A673 (cell line): Measurements from ENCODE around the gene EIPR1. TPM values are rescaled to one million over a fixed set of nuclear protein-coding genes. Genes with fewer than 3 reads are reported as not detected.

Source experiments
- BruUV-seq: library from RNA; stranded (reverse); fragments of 400-500 nt; replicated peaks from 2 replicates; lab custom pipeline; 2021; lab: Mats Ljungman, UMichigan
- CTCF ChIA-PET: fragments of 300-600 bp; sonication (Branson Sonifier 250); formaldehyde crosslinking; loops from one replicate; lab custom pipeline; 2022; ENCODE audit warnings: antibody characterized with exemption; lab: Charles Lee
- POLR2A ChIA-PET: fragments of 300-600 bp; sonication (Branson Sonifier 250); formaldehyde crosslinking; loops from one replicate; lab custom pipeline; 2022; ENCODE audit warnings: antibody characterized with exemption; ENCODE audit not compliant: low non-redundant PET; lab: Charles Lee
- DNase-seq: peaks from one replicate; pipeline ENCODE4 v3.0.0-alpha.2; 2015; ENCODE audit warnings: low spot score
- H3K27ac ChIP-seq: fragments of 200-600 bp; sonication (generic); 2 replicates; pipeline ENCODE4 v1.5.1; 2016; ENCODE audit warnings: mixed run types, low read depth, mild to moderate bottlenecking, mixed read lengths, antibody characterized with exemption, low read length; ENCODE audit not compliant: poor library complexity, severe bottlenecking
- H3K27me3 ChIP-seq: fragments of 200-600 bp; sonication (generic); replicated peaks from 2 replicates; pipeline ENCODE4 v1.6.1; 2017; ENCODE audit warnings: mixed run types, low read depth, mild to moderate bottlenecking, mixed read lengths, antibody characterized with exemption, low read length; ENCODE audit not compliant: insufficient read depth, poor library complexity
- H3K36me3 ChIP-seq: fragments of 200-600 bp; sonication (generic); 2 replicates; pipeline ENCODE4 v1.6.1; 2016; ENCODE audit warnings: mixed run types, mild to moderate bottlenecking, mixed read lengths, antibody characterized with exemption, low read length; ENCODE audit not compliant: insufficient read depth, poor library complexity, severe bottlenecking
- H3K4me1 ChIP-seq: fragments of 200-600 bp; sonication (generic); 2 replicates; pipeline ENCODE4 v1.6.1; 2017; ENCODE audit warnings: mixed run types, mild to moderate bottlenecking, mixed read lengths, antibody characterized with exemption, low read length; ENCODE audit not compliant: insufficient read depth, poor library complexity, severe bottlenecking
- H3K4me3 ChIP-seq: fragments of 200-600 bp; sonication (generic); 2 replicates; pipeline ENCODE4 v1.5.1; 2016; ENCODE audit warnings: low read depth, mixed run types, mild to moderate bottlenecking, mixed read lengths, low read length; ENCODE audit not compliant: poor library complexity, severe bottlenecking
- H3K9me3 ChIP-seq: fragments of 200-600 bp; sonication (generic); 2 replicates; pipeline ENCODE4 v1.6.1; 2016; ENCODE audit warnings: mixed run types, low read depth, mild to moderate bottlenecking, mixed read lengths, antibody characterized with exemption, low read length; ENCODE audit not compliant: poor library complexity, severe bottlenecking
- EZH2 ChIP-seq: fragments of 200-600 bp; sonication (generic); IDR thresholded peaks from 2 replicates; pipeline ENCODE4 v1.6.1; 2017; ENCODE audit warnings: borderline replicate concordance, low read depth, mild to moderate bottlenecking, mixed read lengths, antibody characterized with exemption, low read length; ENCODE audit not compliant: poor library complexity, severe bottlenecking
- intact Hi-C: fragments of 100-400 bp; cut with micrococcal nuclease; formaldehyde crosslinking; loops from one replicate; pipeline ENCODE4 v1.10.0; 2022; ENCODE audit not compliant: unreplicated experiment
- total RNA-seq: library from RNA; stranded (reverse); gene quantifications from 2 replicates; pipeline ENCODE4 v1.2.3, GENCODE V29; 2021
- TF ChIP-seq, protein P1 (sequence below): fragments of 300-800, 200-600 bp; sonication (generic); conservative IDR thresholded peaks from 2 replicates; pipeline ENCODE4 v1.5.1; 2017; ENCODE audit warnings: low read depth, mild to moderate bottlenecking, antibody characterized with exemption, low read length, moderate library complexity, mixed read lengths

The EIPR1 gene
- total RNA-seq, 1 experiment from 2014 or later, result 37.0 TPM

DNA sequence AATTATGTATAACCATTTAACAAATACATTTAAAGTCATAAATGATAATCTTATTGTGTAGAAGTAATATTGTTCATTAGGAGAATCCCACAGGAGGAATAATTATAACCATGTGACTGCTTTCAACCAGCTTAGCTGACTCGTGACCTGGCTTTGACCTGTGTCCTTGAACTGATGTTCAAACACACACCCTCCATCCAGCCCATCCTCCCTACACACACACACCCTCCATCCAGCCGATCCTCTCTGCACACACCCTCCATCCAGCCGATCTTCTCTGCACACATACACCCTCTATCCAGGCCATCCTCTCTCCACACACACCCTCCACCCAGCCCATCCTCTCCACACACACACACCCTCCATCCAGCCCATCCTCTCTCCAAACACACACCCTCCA is 83.5 kb downstream of the EIPR1 start:
- H3K36me3 ChIP-seq, result no peaks in the 10 kb centered on the region
- intact Hi-C loops, result no loop called here
- peaks cover 6% of the 10 kb centered on the region for H3K4me1 ChIP-seq
- no peaks in the 10 kb centered on the region for H3K27me3 ChIP-seq
- ChIA-PET POLR2A (no interaction called here), CTCF (no interaction called here)
- H3K4me3 ChIP-seq, result no peak overlapping the region
- no peak overlapping the region for H3K27ac ChIP-seq
- no TSS peak for BruUV-seq
- H3K9me3 ChIP-seq, result no peaks in the 10 kb centered on the region
- no peak for DNase-seq
- TF ChIP-seq, protein P1, sequence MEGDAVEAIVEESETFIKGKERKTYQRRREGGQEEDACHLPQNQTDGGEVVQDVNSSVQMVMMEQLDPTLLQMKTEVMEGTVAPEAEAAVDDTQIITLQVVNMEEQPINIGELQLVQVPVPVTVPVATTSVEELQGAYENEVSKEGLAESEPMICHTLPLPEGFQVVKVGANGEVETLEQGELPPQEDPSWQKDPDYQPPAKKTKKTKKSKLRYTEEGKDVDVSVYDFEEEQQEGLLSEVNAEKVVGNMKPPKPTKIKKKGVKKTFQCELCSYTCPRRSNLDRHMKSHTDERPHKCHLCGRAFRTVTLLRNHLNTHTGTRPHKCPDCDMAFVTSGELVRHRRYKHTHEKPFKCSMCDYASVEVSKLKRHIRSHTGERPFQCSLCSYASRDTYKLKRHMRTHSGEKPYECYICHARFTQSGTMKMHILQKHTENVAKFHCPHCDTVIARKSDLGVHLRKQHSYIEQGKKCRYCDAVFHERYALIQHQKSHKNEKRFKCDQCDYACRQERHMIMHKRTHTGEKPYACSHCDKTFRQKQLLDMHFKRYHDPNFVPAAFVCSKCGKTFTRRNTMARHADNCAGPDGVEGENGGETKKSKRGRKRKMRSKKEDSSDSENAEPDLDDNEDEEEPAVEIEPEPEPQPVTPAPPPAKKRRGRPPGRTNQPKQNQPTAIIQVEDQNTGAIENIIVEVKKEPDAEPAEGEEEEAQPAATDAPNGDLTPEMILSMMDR, result no peak
- no peak for TF ChIP-seq EZH2

DNA sequence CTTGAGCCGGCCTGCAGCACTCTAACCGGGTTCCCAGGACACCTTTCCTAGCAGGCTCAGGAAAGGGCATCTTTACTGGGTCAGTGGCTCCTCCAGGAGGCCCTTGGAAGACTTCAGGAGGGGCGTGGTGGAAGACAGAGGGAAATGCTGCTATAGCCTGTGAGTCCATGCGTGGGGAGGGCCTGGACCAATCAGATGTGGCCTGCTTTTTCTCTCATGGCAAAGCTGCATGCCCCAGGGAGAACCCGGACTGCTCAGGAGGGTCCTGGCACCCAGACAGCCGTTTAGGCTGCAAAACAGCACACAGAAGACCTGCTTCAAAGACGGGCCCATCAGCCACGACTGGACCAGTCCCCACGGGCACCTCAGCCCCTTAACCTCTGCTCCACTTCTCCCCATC is 84.4 kb downstream of the EIPR1 start:
- BruUV-seq, result no TSS peak
- Histone ChIP-seq H3K4me1 (peaks cover 12% of the 10 kb centered on the region), H3K4me3 (no peak overlapping the region), H3K27me3 (no peaks in the 10 kb centered on the region), H3K9me3 (no peaks in the 10 kb centered on the region), H3K36me3 (no peaks in the 10 kb centered on the region), H3K27ac (no peak overlapping the region)
- intact Hi-C loops, result no loop called here
- ChIA-PET POLR2A (no interaction called here), CTCF (no interaction called here)
- TF ChIP-seq, protein P1, result no peak
- no peak for TF ChIP-seq EZH2
- DNase-seq, result no peak

DNA sequence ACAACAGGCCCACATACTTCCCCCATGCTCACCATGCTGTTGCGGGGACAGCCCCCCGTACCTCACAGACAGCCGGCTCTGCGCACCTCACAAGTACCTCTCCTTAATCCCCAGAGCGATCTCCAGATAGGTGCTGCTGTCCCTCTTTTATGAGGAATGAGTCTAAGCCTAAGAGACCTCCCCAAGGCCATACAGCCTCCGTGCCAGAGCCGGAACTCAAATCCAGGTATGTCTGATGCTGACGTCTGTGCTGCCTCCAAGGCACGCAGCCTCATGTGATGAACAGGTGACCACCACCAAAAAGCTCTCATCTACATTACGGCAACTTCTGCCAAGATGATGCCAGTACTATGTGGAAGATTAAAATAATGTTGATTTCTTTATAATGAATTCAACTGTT is 85.2 kb downstream of the EIPR1 start:
- DNase-seq, result no peak
- intact Hi-C loops, result no loop called here
- POLR2A ChIA-PET, result no interaction called here
- CTCF ChIA-PET, result no interaction called here
- Histone ChIP-seq H3K9me3 (no peaks in the 10 kb centered on the region), H3K27ac (no peak overlapping the region), H3K36me3 (no peaks in the 10 kb centered on the region), H3K4me3 (no peak overlapping the region), H3K27me3 (no peaks in the 10 kb centered on the region), H3K4me1 (peaks cover 12% of the 10 kb centered on the region)
- BruUV-seq, result no TSS peak
- TF ChIP-seq, protein P1, result no peak
- TF ChIP-seq EZH2, result no peak
